Occipital lobe (tissue), 2 donors: ENCODE results near the gene PTGFR. TPM values are rescaled to one million over a fixed set of nuclear protein-coding genes. Genes with fewer than 3 reads are reported as not detected.

Experiments
- DNase-seq: peaks from one replicate; lab custom pipeline; 2025; lab: John Stamatoyannopoulos, UW
- total RNA-seq: library from RNA; depleted of rRNA; stranded (reverse); fragments of >200 nt; gene quantifications from one replicate; pipeline ENCODE4 v1.2.3, GENCODE V29; 2014

The PTGFR gene, protein sequence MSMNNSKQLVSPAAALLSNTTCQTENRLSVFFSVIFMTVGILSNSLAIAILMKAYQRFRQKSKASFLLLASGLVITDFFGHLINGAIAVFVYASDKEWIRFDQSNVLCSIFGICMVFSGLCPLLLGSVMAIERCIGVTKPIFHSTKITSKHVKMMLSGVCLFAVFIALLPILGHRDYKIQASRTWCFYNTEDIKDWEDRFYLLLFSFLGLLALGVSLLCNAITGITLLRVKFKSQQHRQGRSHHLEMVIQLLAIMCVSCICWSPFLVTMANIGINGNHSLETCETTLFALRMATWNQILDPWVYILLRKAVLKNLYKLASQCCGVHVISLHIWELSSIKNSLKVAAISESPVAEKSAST
- total RNA-seq, result 3.0 TPM

DNA sequence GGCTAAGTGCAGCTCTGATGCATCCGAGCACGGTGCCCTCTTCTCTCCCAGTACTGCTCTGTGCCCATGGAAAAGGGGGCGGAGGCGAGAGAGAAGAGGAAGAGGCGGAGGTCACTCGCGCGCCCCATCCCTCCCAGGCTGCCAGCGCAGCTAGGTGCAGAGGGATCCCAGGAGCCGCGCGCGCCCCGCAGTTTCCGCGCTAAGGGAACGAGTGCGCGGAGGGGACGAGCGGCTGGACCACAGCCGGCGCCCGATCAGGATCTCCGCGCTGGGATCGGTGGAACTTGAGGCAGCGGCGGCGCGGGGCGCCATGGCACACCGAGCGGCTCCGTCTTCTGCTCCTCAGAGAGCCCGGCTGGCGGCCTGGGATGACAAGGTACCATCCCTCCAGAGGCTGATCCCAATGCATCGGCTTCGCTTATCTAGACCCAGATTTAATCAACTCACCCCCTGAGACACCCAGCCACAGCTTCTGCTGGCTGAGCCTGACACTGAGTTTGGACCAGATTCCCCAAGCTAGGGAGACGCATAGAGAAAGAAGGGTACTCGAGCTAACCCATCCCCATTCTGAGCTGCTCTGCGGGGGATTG lies at the start of gene PTGFR:
Gene PTGFR, plus strand, starts transcription at position 114 of the 590 bp plus-strand sequence. CDS start 1,770 bp downstream, outside the sequence.
- no peak for DNase-seq

DNA sequence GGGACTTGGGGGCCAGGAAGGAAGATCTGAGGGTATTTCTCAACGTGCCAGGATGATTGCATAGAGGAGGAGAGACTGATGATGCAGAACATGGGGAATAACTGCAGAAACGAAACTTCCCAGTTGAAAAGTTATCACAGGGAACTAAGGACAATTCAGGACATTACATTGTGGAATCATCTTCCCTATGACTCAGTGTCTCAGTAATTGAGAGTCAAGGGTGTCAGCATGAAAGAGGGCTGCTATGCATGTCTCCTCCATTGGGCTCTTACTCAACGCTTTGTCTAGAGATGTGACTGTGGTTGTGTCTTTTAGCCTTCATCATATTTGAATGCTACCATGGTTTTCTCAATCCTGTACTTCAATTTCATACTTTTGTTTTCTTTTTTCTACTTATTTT lies 48.9 kb upstream of the PTGFR start:
- DNase-seq, result no peak

DNA sequence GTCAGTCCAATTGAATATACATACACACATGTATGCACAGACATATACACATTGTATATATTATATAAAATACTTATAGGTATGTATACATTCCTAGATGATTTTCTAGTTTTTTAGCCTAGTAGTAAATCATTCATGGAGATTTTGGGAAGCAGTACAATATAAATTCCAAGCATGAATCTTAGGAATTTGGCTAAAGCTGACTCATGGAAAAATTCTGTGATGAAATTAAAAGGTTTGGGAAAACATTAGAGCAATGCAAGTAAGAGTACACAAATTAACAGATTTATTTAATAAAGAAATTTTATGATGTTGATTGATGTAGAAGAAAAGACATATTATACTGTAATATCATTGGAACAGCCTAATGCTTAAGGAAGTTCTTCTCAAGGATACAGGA lies 43.7 kb upstream of the PTGFR start:
- DNase-seq, result no peak

DNA sequence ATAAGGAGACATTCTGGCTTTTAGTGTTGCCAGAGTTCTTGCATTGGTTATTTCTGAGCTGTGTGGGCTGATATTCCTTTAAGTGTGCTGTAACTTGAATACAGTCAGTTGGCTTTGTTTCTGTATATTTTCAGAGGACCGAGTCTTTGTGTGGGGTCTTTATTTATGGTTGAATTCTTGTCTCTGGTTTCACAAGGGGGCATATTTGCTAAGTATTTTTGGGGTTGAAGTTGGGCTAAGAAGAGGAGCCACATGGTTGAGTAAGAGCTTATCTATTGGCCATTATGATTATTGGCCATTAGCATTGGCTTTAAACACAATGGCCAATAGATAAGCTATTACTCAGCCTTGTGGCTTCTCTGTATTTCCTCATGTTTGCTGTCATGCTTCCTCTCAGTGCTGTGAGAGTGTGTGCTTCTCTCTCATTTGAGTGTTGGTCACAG lies 26.3 kb upstream of the PTGFR start:
- no peak for DNase-seq

DNA sequence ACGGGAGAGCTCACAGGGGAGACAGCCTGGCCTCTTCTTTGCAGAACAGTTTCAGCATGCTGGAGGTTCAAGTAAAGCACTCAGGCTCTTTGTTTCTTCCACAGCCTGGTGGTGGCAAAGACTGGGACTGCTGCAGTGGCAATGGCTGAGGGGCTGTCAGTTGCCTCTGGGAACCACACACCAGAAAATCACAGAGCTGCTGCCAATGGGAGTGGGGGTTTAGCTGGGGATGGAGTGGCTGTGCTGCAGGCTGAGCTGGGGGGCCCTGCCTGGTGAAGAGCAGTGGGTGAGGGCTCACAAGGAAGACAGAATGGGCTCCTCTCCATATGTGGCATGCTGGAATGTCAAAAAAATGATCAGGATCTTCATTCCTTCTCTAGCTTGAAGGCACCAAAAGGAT lies 25.6 kb upstream of the PTGFR start:
- no peak for DNase-seq

DNA sequence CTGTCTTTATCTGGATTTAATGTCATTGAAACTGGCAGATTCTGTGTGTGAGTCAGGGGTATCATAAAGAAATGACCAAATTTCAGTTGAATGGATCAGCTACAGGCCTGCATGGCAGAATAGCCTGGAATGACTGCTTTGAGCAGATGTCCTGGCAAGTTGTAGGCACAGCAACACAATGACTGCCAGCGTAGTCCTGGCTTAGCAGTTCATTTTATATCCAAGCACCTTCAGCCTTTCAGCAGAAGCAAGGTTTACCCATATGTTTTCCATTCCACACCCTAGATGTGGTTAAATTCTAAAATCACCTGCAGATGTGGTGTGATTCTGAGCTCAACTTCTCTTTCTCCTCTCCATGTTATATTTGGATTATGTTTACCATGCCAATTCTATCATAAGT lies 22.3 kb upstream of the PTGFR start:
- no peak for DNase-seq

DNA sequence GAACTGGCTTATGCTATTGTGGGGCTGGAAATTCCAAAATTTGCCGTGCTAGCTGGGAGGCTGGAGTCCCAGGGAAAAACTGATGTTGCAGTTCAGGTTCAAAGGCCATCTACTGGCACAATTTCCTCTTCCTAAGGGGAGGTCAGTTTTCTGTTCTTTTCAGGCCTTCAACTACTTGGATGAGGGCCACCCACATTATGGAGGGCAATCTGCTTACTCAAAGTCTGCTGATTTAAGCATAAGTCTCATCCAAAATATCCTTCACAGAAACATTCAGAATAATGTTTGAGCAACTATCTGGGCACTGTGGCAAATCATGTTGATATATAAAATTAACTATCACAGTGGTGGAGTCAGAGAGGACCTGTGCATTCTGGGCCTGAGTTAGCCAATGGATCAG lies 21.2 kb upstream of the PTGFR start:
- no peak for DNase-seq

DNA sequence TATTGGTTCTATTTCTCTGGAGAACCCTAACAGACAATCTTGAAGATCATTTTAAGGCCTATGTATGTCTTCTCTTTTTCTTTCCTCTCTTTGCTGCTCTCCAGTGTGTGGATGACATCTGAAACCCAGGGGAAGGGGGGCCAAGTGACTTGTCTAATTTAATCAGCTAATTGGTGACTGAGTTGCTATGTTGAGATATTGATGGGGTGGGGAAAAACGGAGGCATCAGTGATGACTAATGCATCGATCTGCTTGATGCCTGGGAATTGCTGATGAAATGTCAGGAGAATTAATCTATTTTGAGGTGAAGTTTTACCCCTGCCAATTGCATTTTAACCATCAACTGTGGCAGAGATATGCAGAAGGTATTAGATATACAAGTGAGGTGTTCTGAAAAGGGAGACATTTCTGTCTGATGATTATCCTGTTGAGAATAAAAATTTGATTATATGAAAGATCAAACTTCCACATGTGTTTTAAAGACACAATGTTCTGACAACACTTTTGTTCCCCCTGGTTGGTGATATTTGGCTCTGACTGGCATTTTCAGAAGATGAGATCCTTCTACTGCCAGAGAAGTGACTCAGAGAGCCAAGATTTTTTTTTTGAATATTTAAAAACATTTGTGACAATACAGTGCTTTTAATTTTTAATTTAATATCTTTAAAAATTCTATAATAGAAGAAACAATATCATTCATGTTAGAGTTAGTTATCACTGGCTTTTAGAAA lies 18.7 kb upstream of the PTGFR start:
- no peak for DNase-seq

DNA sequence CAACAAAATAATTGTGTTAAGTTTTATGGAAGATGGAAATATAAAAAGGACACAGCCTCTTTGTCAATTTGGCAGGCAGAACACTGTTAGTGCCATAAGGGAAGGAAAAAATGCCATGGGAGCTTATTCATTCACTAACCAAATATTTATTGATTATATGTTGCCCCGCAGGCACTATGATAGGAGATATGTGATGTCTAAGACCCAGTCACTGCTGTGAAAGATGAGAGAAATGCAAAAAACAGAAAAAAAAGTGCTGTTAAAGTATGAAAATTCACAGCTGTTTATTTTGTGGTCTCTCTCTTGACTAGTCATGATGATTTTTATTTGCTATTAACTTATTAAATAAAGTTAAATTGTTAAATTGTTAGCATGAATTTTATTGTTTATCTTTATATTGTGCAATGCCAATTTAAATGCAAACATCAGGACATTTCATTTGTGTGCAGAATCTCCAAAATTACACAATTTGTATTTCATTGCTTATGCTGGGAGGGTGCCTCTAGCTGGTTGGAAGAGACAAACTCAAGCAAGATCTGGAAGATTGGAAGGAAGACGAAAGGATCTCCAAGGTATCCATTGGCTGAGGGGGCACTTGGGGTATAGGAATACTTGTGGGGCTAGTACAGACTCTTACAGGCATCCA lies 17.8 kb upstream of the PTGFR start:
- DNase-seq, result no peak

DNA sequence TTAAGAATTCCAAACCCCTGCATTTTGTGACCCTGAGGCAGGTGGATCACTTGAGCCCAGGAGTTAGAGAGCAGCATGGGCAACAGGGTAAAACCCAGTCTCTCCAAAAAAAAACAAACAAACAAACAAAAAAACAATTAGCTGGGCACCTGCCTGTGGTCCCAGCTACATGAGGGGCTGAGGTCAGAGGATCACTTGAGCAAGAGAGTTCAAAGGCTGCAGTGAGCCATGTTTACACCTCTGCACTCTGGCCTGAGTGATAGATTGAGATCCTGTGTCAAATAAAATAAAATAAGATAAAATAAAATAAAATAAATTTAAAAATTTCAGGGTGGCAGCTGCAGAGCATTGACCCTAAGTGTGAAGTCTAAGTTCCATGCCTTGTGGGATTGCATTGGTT lies 16.7 kb upstream of the PTGFR start:
- no peak for DNase-seq

DNA sequence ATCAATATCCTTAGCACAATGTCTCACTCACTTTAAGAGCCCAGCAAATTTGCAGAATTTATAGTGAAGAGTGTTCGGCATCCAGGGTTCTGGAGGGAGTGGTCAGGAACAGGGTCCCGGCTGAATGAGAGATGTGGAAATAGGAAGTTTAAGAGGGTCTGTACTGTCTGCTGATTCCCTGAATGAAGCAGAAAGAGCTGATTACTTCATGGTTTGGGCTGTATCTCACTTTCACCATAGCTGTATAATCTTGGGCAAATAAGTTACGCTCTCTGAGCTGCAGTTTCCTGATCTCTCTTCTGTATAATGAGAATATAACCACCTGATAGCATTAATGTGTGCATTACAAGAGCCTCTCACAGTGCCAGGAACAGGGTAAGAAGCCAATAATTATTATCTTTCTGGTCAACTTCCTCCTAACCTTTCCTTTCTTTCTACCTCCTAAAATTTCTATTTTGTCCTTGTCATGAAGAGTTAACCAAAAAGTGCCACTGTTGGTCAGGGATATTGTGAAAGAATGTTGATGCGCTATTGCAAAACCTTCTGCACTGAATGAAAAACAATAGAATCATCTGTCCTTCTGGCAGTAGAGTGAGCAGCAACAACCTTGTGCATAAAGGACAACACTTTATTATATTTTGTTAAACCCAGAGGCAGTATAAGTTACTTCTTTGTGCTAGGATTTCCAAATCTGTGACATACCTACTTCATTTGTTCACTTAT lies 14.7 kb upstream of the PTGFR start:
- DNase-seq, result no peak

DNA sequence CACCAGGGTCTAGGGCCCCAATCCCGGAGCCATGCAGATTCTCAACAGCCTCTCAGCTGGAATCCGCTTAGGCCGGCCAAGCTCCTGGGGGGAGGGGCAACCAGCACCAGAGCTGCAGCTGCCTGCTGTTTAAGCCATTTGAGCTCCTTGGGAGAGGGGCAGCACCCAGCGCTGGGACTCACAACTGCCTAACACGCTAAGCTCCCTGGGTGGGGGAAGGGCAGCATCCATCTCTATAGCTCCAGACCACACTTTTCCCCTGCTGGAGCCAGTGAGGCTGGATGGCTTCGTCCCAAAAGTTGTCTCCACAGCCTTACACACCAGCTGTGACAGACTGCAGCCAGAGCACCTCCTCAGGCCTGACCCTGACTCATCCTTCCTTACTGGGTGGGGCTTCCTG lies 6.9 kb upstream of the PTGFR start:
- no peak for DNase-seq

DNA sequence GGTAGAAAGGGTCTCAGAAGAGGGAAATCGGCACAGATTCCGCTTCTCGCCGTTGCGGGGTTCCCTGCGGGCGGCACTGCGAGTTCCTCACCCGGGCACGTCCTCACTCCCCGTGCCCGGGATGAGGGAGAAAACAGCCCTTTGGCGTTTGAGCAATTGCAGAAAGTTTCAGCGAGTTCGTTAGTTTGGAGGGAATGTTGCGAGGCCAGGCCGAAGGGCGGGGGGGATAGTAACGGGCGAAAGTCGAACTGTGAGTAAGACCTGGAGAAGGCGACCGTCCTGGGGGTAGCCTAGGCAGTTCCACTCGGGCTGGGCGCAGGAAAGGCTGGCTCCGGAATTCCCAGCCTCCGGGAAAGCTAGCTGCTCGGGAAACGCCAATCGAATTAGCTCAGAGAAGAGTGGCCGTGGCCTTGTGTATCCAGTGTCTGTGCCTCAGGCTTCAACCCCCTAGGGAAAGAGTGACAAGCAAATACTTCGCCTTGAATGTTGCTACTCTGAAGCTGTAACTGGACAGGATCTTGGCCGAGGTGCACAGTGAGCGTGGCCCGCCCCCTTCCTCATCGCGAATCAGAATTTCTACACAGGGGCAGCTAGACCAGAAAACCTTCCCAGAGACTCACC lies 787 bp downstream of the PTGFR start:
- no peak for DNase-seq

DNA sequence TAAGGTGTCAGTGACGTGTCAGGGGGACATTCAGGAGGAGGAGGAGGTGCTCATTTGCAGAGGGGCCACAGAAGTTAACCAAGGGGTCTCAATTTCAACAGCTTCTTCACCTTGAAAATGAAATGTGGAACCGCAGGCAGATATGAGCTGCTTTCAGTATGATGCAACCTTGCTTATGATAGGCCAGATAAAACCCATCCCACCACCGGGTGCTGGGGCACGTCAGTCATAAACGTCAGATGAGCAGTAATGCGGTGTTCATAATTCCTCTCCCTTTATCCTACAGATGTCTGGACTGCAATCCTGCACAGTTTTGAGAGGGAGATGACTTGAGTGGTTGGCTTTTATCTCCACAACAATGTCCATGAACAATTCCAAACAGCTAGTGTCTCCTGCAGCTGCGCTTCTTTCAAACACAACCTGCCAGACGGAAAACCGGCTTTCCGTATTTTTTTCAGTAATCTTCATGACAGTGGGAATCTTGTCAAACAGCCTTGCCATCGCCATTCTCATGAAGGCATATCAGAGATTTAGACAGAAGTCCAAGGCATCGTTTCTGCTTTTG lies 1.7 kb downstream of the PTGFR start:
- no peak for DNase-seq

DNA sequence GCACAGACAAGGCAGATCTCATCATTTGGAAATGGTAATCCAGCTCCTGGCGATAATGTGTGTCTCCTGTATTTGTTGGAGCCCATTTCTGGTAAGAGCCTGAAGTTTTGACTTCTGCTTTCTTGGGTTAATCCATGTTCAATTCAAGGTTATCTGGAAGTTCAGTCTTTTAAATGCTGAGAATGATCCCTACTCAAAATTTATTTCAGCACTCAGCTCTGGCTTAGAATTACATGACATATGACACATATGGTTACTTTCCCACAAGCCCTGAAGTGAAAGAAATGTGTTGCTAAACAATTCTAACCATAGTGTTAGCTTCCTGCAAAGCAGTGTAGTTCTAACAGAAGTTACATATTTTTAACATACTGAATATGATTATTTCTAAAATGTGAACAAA lies 2.7 kb downstream of the PTGFR start:
- no peak for DNase-seq

DNA sequence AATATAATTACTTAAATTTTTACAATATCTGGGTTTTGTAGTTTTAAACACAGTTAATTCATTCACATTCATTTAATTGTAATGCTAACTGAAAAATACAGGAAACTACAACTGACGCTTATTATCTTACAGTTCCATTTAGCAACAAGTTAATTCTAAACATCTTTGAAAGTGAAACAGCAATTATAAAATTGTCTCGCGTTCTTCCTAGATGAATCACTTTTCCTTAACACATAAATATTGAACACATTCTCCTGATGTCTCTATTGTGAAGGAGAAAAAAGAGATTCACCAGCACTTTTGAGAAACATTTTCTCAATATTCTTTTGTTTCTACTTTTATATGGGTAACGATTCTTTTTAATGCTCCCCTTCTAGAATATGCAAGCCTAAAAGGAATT lies 6.4 kb downstream of the PTGFR start:
- DNase-seq, result no peak

DNA sequence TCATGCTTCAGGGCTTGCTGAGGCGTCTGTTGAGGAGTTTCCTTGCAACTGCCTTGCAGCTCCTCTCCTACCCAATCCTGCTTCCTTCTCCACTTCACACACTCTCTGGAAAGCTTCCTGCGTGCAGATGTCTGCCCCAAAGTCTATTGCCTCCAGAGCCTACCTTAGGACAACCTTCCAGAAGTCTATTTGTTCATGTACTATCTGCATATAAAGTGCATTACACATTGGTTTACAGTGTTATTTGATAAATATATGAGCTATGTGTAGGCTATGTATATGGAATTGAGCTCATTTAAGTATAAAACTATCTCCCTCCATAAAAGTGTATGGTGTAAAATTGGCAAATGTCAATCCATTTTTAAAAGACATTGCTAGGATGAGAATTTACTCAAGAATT lies 9.8 kb downstream of the PTGFR start:
- no peak for DNase-seq

DNA sequence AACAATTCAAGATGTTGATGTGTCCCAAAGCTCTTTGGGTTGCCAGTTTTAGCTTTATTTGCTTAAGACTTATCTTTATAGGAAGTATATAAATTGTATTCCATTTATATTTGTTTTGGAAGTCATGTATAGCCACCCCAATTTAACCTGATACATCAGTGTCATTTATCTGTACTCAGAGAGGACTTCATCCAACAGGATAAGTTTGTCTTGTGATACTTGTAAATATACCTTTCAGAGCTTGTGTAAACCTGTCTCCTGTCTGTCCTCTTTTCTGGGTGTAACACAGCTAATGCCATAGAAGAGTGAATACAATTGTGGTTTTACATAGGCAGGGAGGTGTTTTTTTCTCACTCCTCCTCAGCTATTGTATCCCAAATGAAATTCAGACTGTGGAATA lies 10.4 kb downstream of the PTGFR start:
- DNase-seq, result no peak

DNA sequence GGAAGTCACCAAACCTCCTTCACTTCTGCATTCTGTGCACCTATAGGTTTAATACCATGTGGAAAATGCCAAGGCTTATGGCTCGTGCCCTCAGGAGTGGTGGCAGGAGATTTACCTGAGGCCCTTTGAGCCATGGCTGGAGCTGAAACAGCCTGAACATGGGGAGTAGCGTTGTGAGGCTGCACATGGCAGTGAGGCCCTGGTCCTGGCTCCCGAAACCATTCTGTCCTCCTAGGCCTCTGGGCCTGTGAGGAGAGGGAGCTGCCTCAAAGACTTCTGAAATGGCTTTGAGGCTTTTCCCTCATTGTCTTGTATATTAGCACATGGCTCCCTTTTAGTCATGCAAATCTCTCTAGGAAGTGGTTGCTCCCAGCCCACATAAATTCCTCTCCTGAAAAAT lies 20.6 kb downstream of the PTGFR start:
- DNase-seq, result no peak

DNA sequence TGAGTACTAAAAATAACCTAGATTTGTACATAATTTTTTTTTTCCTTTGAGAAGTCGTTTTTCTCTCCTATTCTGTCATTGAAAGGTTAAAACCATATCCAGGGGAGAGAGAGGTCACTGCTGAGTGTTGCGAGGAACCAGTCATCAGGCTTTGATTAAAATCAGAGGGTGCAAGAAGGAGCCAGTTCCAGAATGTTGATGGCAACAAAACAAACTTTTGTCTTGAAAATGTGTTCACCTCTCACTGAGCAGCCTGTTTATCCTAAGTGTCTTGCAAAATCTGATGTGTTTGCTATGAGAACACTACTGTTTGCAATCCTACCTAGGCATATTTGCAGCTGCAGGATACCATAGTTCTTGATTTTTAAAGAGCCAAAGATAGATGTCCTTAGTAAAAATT lies 25.9 kb downstream of the PTGFR start:
- DNase-seq, result no peak

DNA sequence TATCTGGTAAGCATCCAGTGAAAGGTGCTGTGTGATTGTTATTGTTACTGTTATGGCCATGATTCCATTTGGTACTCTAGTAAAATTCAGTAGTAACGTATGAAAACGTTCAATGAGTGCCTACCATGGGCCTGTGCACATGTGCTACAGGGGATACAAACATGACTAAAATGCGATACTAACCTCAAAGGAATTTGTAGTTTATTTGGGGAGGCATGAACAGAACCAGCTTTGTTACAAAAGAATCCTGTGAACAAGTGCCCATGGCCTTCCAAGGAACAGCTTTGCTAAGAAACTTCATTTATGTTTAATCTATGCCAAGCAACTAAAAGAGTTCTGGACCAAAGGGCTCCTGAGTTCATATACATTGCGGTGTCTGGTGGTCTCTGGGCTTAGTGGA lies 28.7 kb downstream of the PTGFR start:
- DNase-seq, result no peak
